Activated CD4-positive, alpha-beta T cell treated with anti-CD3 and anti-CD28 coated beads for 36 hours (primary cell): ENCODE results near the gene KRT79. TPM values are rescaled to one million over a fixed set of nuclear protein-coding genes. Genes with fewer than 3 reads are reported as not detected.

Source experiments
- ATAC-seq: fragments of 200-7000 bp; cut with Tn5 transposase; one replicate; pipeline ENCODE4 v1.10.0; 2021; ENCODE audit warnings: mild to moderate bottlenecking, moderate library complexity
- CTCF ChIA-PET: fragments of 350-600 bp; sonication (Branson Sonifier 250); formaldehyde crosslinking; loops from one replicate; lab custom pipeline; 2021; ENCODE audit warnings: antibody characterized with exemption; lab: Charles Lee
- POLR2A ChIA-PET: fragments of 350-600 bp; sonication (Branson Sonifier 250); formaldehyde crosslinking; loops from one replicate; lab custom pipeline; 2021; ENCODE audit warnings: antibody characterized with exemption, inconsistent platforms; lab: Charles Lee
- DNase-seq: peaks from one replicate; pipeline ENCODE4 v3.0.0-alpha.2; 2020
- H3K27ac Mint-ChIP-seq: one replicate; pipeline ENCODE4 v1.8.0; 2021; ENCODE audit warnings: mixed read lengths
- H3K27me3 Mint-ChIP-seq: one replicate; pipeline ENCODE4 v1.8.0; 2021; ENCODE audit warnings: mixed read lengths
- H3K36me3 Mint-ChIP-seq: one replicate; pipeline ENCODE4 v1.8.0; 2021; ENCODE audit warnings: low read depth, mixed read lengths
- H3K4me1 Mint-ChIP-seq: one replicate; pipeline ENCODE4 v1.8.0; 2021; ENCODE audit warnings: mixed read lengths
- H3K4me3 Mint-ChIP-seq: one replicate; pipeline ENCODE4 v1.8.0; 2021; ENCODE audit warnings: mild to moderate bottlenecking, moderate library complexity, mixed read lengths
- H3K9me3 Mint-ChIP-seq: one replicate; pipeline ENCODE4 v1.8.0; 2021; ENCODE audit warnings: low read depth, mixed read lengths
- intact Hi-C, 2 experiments: fragments of 100-400 bp; cut with DNase I in 1 of 2; cut with micrococcal nuclease in 1 of 2; formaldehyde crosslinking; loops; one replicate each; pipeline versions ENCODE4 v1.14.2 to v1.15.1; 2022 to 2024; cut with DNase I, micrococcal nuclease
- total RNA-seq, 2 experiments: library from RNA; stranded (reverse); gene quantifications; one replicate each; pipeline ENCODE4 v1.2.3, GENCODE V29; 2021

KRT79 gene
- total RNA-seq, 2 experiments from 2014 or later: 0.09 to 0.16 TPM

DNA sequence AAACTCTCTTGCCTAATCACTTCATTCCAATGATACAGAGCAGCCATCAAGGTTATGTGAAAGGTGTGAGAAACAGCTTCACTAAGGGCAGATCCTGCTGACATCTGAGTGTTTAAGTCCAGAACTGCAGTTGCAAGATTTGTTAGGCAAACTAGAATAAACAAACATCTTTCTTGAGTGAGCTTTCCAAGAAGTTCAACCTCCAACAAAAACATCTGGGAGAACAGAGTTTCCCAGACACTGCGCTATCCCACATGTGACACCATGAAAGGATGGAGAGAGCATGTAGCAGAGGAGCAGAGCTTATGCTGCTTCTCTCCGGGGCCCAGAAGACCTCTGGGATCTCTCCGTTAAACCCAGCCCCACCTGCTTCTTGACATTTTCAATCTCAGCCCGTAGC is 62.6 kb downstream of the KRT79 start:
- H3K4me3 Mint-ChIP-seq: no peak overlapping the region
- no peak overlapping the region for H3K27ac Mint-ChIP-seq
- H3K27me3 Mint-ChIP-seq: peaks cover 3% of the 10 kb centered on the region
- CTCF ChIA-PET: interaction anchor here (0.6 kb wide), 1 partner anchor 60 kb away, joined by 3 read pairs; no protein-coding TSS in a partner anchor
- no peak for DNase-seq
- no peaks in the 10 kb centered on the region for H3K9me3 Mint-ChIP-seq
- POLR2A ChIA-PET: no interaction called here
- H3K4me1 Mint-ChIP-seq: no peaks in the 10 kb centered on the region
- intact Hi-C loops: no loop called here
- no peaks in the 10 kb centered on the region for H3K36me3 Mint-ChIP-seq
- ATAC-seq: no peak

Other genes with a start within 250 kb of the KRT79 start
- gene KRT72, start 232.8 kb downstream of the KRT79 start, total RNA-seq: 1 to 10 TPM; 3.2 TPM
- gene KRT73, start 215.8 kb downstream of the KRT79 start, total RNA-seq: 1 to 10 TPM; 1.7 to 1.9 TPM
- gene KRT2, start 182.1 kb downstream of the KRT79 start, total RNA-seq: not detected
- gene KRT1, start 153.9 kb downstream of the KRT79 start, total RNA-seq: not detected
- not detected for gene KRT77, start 130.8 kb downstream of the KRT79 start, total RNA-seq
- not detected for gene KRT76, start 57.0 kb downstream of the KRT79 start, total RNA-seq
- gene KRT3, start 38.2 kb downstream of the KRT79 start, total RNA-seq: not detected
- not detected for gene KRT4, start 20.2 kb downstream of the KRT79 start, total RNA-seq
- gene KRT78, start 14.7 kb upstream of the KRT79 start, total RNA-seq: not detected
- 1 to 10 TPM in 1 of 2 experiments, under 1 TPM in 1; 0.56 to 1.1 TPM for gene KRT8, start 70.8 kb upstream of the KRT79 start, total RNA-seq
- 1 to 10 TPM; 5.3 to 5.4 TPM for gene KRT18, start 114.8 kb upstream of the KRT79 start, total RNA-seq
- 100 to 1,000 TPM; 698 to 781 TPM for gene EIF4B, start 172.1 kb upstream of the KRT79 start, total RNA-seq
- 1 to 10 TPM in 1 of 2 experiments, under 1 TPM in 1; 0.77 to 2.4 TPM for gene TNS2, start 215.8 kb upstream of the KRT79 start, total RNA-seq
- 10 to 100 TPM; 13.7 to 18.2 TPM for gene SPRYD3, start 245.1 kb upstream of the KRT79 start, total RNA-seq